HG03457 (cell line): ENCODE measurements around the gene PCDHA1.
"Not testable (repeated sequence)": the region's sequence is repeated elsewhere in the genome, so short reads cannot be mapped to it uniquely, and the experiment has no call there.

ENCODE experiments used
- ATAC-seq: cut with Tn5 transposase; IDR thresholded peaks from one replicate; pipeline ENCODE4 v1.9.1; 2021; ENCODE audit warnings: moderate number of reproducible peaks; ENCODE audit not compliant: unreplicated experiment

The PCDHA1 gene

GRCh38 chr5:140808241-140808888, 22.4 kb downstream of the PCDHA1 start:
- not testable (repeated sequence) for ATAC-seq

- no peak for ATAC-seq
Measured at GRCh38 chr5:140808889-140809291, 22.9 kb downstream of the PCDHA1 start.

DNA sequence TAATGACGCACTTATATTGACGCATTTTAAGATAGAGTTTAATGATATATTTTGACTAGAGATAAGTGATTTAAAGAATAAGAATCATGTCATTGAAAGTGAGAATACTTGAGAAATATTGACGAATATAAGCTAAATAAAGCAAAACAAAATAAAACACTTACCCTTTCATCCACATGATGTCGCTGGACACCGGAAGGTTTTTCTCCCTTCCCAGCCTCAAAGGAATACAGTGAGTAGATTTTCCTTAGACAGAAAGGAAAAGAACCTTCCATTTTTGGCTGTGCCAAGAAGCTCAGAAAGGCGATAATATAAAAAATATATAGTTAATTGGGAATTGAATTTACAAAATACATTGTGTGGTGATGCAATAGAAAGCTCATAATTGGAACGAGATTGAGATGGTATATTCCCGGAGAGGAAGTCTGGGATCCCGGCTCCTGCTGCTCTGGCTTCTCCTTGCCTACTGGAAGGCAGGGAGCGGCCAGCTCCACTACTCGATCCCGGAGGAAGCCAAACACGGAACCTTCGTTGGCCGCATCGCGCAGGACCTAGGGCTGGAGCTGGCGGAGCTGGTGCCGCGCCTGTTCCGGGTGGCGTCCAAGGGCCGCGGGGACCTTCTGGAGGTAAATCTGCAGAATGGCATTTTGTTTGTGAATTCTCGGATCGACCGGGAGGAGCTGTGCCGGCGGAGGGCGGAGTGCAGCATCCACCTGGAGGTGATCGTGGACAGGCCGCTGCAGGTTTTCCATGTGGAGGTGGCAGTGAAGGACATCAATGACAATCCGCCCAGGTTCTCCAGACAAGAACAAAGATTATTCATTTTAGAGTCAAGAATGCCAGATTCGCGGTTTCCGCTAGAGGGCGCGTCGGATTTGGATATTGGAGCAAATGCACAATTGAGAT, 35.7 kb downstream of the PCDHA1 start, which contains the start of gene PCDHA5:
TSS of gene PCDHA5 (plus strand) at position 239 of the 906 bp plus-strand sequence.
- no peak for ATAC-seq

DNA sequence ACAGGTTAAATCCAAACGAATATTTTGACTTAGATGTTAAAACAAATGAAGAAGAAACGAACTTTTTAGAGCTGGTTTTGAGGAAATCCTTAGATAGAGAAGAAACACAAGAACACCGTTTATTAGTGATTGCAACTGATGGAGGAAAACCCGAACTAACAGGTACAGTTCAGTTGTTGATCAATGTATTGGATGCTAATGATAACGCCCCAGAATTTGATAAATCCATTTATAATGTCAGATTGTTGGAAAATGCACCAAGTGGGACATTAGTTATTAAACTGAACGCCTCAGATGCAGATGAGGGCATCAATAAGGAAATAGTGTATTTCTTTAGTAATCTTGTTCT, 36.3 kb downstream of the PCDHA1 start:
- ATAC-seq, result no peak

DNA sequence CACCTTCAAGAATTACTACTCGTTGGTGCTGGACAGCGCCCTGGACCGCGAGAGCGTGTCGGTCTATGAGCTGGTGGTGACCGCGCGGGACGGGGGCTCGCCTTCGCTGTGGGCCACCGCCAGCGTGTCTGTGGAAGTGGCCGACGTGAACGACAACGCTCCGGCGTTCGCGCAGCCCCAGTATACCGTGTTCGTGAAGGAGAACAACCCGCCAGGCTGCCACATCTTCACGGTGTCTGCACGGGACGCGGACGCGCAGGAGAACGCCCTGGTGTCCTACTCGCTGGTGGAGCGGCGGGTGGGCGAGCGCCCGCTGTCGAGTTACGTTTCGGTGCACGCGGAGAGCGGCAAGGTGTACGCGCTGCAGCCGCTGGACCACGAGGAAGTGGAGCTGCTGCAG, 37.0 kb downstream of the PCDHA1 start:
- not testable (repeated sequence) for ATAC-seq

DNA sequence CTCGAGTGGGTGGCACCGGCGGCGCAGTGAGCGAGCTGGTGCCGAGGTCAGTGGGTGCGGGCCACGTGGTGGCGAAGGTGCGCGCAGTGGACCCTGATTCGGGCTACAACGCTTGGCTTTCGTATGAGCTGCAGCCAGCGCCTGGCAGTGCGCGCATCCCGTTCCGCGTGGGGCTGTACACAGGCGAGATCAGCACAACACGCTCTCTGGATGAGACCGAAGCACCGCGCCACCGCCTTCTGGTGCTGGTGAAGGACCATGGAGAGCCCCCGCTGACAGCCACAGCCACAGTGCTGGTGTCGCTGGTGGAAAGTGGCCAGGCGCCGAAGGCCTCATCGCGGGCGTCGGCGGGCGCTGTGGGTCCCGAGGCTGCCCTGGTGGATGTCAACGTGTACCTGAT, 37.5 kb downstream of the PCDHA1 start:
- no peak for ATAC-seq

- no peak for ATAC-seq
Measured at GRCh38 chr5:140827704-140828361, 41.9 kb downstream of the PCDHA1 start, which contains the start of gene PCDHA6. Gene PCDHA6 (plus strand): TSS chr5:140827960. CDS start chr5:140828092, 132 bp downstream.

GRCh38 chr5:140828362-140828737, 42.4 kb downstream of the PCDHA1 start:
- no peak for ATAC-seq

DNA sequence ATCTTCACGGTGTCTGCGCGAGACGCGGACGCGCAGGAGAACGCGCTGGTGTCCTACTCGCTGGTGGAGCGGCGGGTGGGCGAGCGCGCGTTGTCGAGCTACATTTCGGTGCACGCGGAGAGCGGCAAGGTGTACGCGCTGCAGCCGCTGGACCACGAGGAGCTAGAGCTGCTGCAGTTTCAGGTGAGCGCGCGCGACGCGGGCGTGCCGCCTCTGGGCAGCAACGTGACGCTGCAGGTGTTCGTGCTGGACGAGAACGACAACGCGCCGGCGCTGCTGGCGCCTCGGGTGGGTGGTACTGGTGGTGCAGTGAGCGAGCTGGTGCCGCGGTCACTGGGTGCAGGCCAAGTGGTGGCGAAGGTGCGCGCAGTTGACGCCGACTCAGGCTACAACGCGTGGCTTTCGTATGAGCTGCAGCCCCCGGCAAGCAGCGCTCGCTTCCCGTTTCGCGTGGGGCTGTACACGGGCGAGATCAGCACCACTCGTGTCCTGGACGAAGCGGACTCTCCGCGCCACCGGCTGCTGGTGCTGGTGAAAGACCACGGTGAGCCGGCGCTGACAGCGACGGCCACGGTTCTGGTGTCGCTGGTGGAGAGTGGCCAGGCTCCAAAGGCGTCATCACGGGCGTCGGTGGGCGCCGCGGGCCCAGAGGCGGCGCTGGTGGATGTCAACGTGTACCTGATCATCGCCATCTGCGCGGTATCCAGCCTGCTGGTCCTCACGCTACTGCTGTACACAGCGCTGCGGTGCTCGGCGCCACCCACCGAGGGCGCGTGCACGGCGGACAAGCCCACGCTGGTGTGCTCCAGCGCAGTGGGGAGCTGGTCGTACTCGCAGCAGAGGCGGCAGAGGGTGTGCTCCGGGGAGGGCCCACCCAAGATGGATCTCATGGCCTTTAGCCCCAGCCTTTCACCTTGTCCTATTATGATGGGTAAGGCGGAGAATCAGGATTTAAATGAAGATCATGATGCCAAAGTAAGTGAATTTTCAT, 43.9 kb downstream of the PCDHA1 start:
- ATAC-seq, result not testable (repeated sequence)

DNA sequence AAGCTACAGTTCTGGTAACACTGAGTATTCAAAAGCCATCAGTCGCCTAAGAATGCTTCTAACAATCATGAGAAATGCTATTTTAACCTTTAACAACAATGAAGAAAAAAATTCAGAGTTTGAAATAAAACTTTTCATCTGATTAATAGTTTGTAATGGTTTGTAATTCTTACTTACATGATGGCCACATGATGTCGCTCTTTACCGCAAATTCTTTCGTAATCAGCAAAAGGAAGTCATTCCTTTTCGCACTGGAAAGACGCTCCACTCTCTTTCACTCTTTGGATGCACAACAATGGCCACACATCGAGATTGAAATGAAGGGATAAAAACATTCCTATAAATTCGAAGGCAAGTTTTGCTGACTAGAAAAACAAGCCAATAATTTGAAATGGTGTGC, 48.1 kb downstream of the PCDHA1 start, which contains the start of gene PCDHA7:
TSS of gene PCDHA7 (plus strand) at position 277 of the 400 bp plus-strand sequence. CDS start at position 392, 115 bp downstream.
- ATAC-seq, result no peak

DNA sequence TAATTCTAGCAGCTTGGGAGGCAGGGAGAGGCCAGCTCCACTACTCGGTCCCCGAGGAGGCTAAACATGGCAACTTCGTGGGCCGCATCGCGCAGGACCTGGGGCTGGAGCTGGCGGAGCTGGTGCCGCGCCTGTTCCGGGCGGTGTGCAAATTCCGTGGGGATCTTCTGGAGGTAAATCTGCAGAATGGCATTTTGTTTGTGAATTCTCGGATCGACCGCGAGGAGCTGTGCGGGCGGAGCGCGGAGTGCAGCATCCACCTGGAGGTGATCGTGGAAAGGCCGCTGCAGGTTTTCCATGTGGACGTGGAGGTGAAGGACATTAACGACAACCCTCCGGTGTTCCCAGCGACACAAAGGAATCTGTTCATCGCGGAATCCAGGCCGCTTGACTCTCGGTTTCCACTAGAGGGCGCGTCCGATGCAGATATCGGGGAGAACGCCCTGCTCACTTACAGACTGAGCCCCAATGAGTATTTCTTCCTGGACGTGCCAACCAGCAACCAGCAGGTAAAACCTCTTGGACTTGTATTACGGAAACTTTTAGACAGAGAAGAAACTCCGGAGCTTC, 48.6 kb downstream of the PCDHA1 start:
- ATAC-seq, result not testable (repeated sequence)

DNA sequence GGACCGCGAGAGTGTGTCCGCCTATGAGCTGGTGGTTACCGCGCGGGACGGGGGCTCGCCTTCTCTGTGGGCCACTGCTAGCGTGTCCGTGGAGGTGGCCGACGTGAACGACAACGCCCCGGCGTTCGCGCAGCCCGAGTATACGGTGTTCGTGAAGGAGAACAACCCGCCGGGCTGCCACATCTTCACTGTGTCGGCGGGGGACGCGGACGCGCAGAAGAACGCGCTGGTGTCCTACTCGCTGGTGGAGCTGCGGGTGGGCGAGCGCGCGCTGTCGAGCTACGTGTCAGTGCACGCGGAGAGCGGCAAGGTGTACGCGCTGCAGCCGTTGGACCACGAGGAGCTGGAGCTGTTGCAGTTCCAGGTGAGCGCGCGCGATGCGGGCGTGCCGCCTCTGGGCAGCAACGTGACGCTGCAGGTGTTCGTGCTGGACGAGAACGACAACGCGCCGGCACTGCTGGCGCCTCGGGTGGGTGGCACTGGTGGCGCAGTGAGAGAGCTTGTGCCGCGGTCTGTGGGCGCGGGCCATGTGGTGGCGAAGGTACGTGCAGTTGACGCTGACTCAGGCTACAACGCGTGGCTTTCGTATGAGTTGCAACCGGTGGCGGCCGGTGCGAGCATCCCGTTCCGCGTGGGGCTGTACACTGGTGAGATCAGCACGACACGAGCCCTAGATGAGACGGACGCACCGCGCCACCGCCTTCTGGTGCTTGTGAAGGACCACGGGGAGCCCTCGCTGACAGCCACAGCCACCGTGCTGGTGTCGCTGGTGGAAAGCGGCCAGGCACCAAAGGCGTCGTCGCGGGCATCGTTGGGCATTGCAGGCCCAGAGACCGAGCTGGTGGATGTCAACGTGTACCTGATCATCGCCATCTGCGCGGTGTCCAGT, 49.9 kb downstream of the PCDHA1 start:
- no peak for ATAC-seq

DNA sequence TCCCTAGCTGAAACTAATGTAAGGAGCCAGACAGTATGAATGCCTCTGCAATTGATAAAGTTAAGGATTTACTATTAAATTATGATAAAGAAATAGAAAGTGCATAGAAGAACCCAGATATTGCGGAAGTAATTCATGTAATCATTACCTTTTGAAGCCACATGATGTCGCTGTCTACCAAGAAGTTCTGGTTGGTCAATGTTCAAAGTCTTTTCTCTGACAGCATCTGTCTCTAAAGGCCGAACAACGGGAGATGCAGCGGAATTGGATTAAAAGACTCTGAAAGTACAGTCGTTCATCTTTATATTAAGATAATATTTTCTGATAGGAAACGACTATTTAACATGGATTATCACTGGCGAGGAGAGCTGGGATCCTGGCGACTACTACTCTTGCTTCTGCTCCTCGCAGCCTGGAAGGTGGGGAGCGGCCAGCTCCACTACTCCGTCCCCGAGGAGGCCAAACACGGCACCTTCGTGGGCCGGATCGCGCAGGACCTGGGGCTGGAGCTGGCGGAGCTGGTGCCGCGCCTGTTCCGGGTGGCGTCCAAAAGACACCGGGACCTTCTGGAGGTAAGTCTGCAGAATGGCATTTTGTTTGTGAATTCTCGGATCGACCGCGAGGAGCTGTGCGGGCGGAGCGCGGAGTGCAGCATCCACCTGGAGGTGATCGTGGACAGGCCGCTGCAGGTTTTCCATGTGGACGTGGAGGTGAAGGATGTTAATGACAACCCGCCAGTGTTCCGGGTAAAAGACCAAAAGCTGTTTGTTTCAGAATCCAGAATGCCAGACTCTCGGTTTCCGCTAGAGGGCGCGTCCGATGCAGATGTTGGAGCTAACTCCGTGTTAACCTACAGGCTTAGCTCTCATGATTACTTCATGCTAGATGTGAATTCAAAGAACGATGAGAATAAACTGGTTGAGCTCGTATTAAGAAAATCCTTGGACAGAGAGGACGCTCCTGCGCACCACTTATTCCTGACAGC, 55.3 kb downstream of the PCDHA1 start, which contains the start of gene PCDHA8:
TSS of gene PCDHA8 (plus strand) at position 210 of the 985 bp plus-strand sequence. CDS start at position 345, 135 bp downstream.
- no peak for ATAC-seq

- ATAC-seq, result no peak
Measured at GRCh38 chr5:140842798-140843733, 57.1 kb downstream of the PCDHA1 start.

DNA sequence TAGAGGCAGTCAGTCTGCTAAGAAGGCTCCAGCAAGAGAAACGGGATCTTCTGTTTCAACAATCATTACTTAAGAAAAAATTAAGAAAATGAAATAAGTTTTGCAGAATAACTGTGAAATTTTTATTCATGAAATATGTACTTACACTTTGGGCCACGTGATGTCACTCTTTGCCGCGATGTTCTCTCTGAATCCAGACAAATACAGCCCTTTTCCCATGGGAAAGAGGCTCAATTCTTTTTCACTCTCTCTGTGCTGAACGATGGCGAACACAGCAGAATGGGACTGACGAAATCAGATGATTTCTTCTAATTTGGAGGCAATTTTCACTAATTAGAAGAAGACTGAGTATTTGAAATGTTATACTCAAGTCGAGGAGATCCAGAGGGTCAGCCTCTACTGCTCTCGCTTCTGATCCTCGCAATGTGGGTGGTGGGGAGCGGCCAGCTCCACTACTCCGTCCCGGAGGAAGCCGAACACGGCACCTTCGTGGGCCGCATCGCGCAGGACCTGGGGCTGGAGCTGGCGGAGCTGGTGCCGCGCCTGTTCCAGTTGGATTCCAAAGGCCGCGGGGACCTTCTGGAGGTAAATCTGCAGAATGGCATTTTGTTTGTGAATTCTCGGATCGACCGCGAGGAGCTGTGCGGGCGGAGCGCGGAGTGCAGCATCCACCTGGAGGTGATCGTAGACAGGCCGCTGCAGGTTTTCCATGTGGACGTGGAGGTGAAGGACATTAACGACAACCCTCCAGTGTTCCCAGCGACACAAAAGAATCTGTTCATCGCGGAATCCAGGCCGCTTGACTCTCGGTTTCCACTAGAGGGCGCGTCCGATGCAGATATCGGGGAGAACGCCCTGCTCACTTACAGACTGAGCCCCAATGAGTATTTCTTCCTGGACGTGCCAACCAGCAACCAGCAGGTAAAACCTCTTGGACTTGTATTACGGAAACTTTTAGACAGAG, 62.5 kb downstream of the PCDHA1 start, which contains the start of gene PCDHA9:
TSS of gene PCDHA9 (plus strand) at position 244 of the 964 bp plus-strand sequence. CDS start at position 358, 114 bp downstream.
- not testable (repeated sequence) for ATAC-seq
